A673 (cell line): ENCODE results near the gene TACC2. TPM values are rescaled to one million over a fixed set of nuclear protein-coding genes. Genes with fewer than 3 reads are reported as not detected.

Experiments used
- BruUV-seq: library from RNA; stranded (reverse); fragments of 400-500 nt; replicated peaks from 2 replicates; lab custom pipeline; 2021; lab: Mats Ljungman, UMichigan
- CTCF ChIA-PET: fragments of 300-600 bp; sonication (Branson Sonifier 250); formaldehyde crosslinking; loops from one replicate; lab custom pipeline; 2022; ENCODE audit warnings: antibody characterized with exemption; lab: Charles Lee
- POLR2A ChIA-PET: fragments of 300-600 bp; sonication (Branson Sonifier 250); formaldehyde crosslinking; loops from one replicate; lab custom pipeline; 2022; ENCODE audit warnings: antibody characterized with exemption; ENCODE audit not compliant: low non-redundant PET; lab: Charles Lee
- DNase-seq: peaks from one replicate; pipeline ENCODE4 v3.0.0-alpha.2; 2015; ENCODE audit warnings: low spot score
- H3K27ac ChIP-seq: fragments of 200-600 bp; sonication (generic); 2 replicates; pipeline ENCODE4 v1.5.1; 2016; ENCODE audit warnings: mixed run types, low read depth, mild to moderate bottlenecking, mixed read lengths, antibody characterized with exemption, low read length; ENCODE audit not compliant: poor library complexity, severe bottlenecking
- H3K27me3 ChIP-seq: fragments of 200-600 bp; sonication (generic); replicated peaks from 2 replicates; pipeline ENCODE4 v1.6.1; 2017; ENCODE audit warnings: mixed run types, low read depth, mild to moderate bottlenecking, mixed read lengths, antibody characterized with exemption, low read length; ENCODE audit not compliant: insufficient read depth, poor library complexity
- H3K36me3 ChIP-seq: fragments of 200-600 bp; sonication (generic); 2 replicates; pipeline ENCODE4 v1.6.1; 2016; ENCODE audit warnings: mixed run types, mild to moderate bottlenecking, mixed read lengths, antibody characterized with exemption, low read length; ENCODE audit not compliant: insufficient read depth, poor library complexity, severe bottlenecking
- H3K4me1 ChIP-seq: fragments of 200-600 bp; sonication (generic); 2 replicates; pipeline ENCODE4 v1.6.1; 2017; ENCODE audit warnings: mixed run types, mild to moderate bottlenecking, mixed read lengths, antibody characterized with exemption, low read length; ENCODE audit not compliant: insufficient read depth, poor library complexity, severe bottlenecking
- H3K4me3 ChIP-seq: fragments of 200-600 bp; sonication (generic); 2 replicates; pipeline ENCODE4 v1.5.1; 2016; ENCODE audit warnings: low read depth, mixed run types, mild to moderate bottlenecking, mixed read lengths, low read length; ENCODE audit not compliant: poor library complexity, severe bottlenecking
- H3K9me3 ChIP-seq: fragments of 200-600 bp; sonication (generic); 2 replicates; pipeline ENCODE4 v1.6.1; 2016; ENCODE audit warnings: mixed run types, low read depth, mild to moderate bottlenecking, mixed read lengths, antibody characterized with exemption, low read length; ENCODE audit not compliant: poor library complexity, severe bottlenecking
- CTCF ChIP-seq: fragments of 300-800, 200-600 bp; sonication (generic); conservative IDR thresholded peaks from 2 replicates; pipeline ENCODE4 v1.5.1; 2017; ENCODE audit warnings: low read depth, mild to moderate bottlenecking, antibody characterized with exemption, low read length, moderate library complexity, mixed read lengths
- EZH2 ChIP-seq: fragments of 200-600 bp; sonication (generic); IDR thresholded peaks from 2 replicates; pipeline ENCODE4 v1.6.1; 2017; ENCODE audit warnings: borderline replicate concordance, low read depth, mild to moderate bottlenecking, mixed read lengths, antibody characterized with exemption, low read length; ENCODE audit not compliant: poor library complexity, severe bottlenecking
- intact Hi-C: fragments of 100-400 bp; cut with micrococcal nuclease; formaldehyde crosslinking; loops from one replicate; pipeline ENCODE4 v1.10.0; 2022; ENCODE audit not compliant: unreplicated experiment
- total RNA-seq: library from RNA; stranded (reverse); gene quantifications from 2 replicates; pipeline ENCODE4 v1.2.3, GENCODE V29; 2021

The TACC2 gene
- total RNA-seq, 1 experiment from 2014 or later, result 0.62 TPM

GRCh38 chr10:122229666-122230065 lies 240.7 kb downstream of the TACC2 start:
- no peaks in the 10 kb centered on the region for H3K4me1 ChIP-seq
- BruUV-seq, result no TSS peak
- no peak overlapping the region for H3K4me3 ChIP-seq
- TF ChIP-seq CTCF (no peak), EZH2 (no peak)
- no peak for DNase-seq
- no peaks in the 10 kb centered on the region for H3K36me3 ChIP-seq
- no peaks in the 10 kb centered on the region for H3K9me3 ChIP-seq
- intact Hi-C loops, result no loop called here
- ChIA-PET CTCF (no interaction called here), POLR2A (no interaction called here)
- H3K27me3 ChIP-seq, result peaks cover 8% of the 10 kb centered on the region
- H3K27ac ChIP-seq, result no peak overlapping the region

- CTCF ChIA-PET, result no interaction called here
- Histone ChIP-seq H3K9me3 (no peaks in the 10 kb centered on the region), H3K4me3 (no peak overlapping the region), H3K27me3 (peaks cover 2% of the 10 kb centered on the region), H3K36me3 (no peaks in the 10 kb centered on the region), H3K27ac (no peak overlapping the region), H3K4me1 (no peaks in the 10 kb centered on the region)
- POLR2A ChIA-PET, result interaction anchor here (0.6 kb wide), 1 partner anchor 22 kb away, joined by 9 read pairs; no protein-coding TSS in a partner anchor
- no peak for DNase-seq
- BruUV-seq, result no TSS peak
- intact Hi-C loops, result no loop called here
- TF ChIP-seq EZH2 (no peak), CTCF (no peak)
Observed at GRCh38 chr10:122230222-122230621, 241.3 kb downstream of the TACC2 start.

- no peak overlapping the region for H3K27ac ChIP-seq
- no peaks in the 10 kb centered on the region for H3K9me3 ChIP-seq
- intact Hi-C loops, result no loop called here
- CTCF ChIA-PET, result no interaction called here
- no TSS peak for BruUV-seq
- TF ChIP-seq EZH2 (no peak), CTCF (no peak)
- no peak for DNase-seq
- H3K4me1 ChIP-seq, result no peaks in the 10 kb centered on the region
- POLR2A ChIA-PET, result no interaction called here
- H3K36me3 ChIP-seq, result no peaks in the 10 kb centered on the region
- H3K27me3 ChIP-seq, result no peaks in the 10 kb centered on the region
- H3K4me3 ChIP-seq, result no peak overlapping the region
Observed at GRCh38 chr10:122232769-122233168, 243.8 kb downstream of the TACC2 start.
